ENCODE data around the gene UIMC1. TPM values are rescaled to one million over a fixed set of nuclear protein-coding genes. Genes with fewer than 3 reads are reported as not detected.

The UIMC1 gene
- total RNA-seq, 4 donors from 2014 or later, result 18.2 to 31.0 (median 29.2) TPM

DNA sequence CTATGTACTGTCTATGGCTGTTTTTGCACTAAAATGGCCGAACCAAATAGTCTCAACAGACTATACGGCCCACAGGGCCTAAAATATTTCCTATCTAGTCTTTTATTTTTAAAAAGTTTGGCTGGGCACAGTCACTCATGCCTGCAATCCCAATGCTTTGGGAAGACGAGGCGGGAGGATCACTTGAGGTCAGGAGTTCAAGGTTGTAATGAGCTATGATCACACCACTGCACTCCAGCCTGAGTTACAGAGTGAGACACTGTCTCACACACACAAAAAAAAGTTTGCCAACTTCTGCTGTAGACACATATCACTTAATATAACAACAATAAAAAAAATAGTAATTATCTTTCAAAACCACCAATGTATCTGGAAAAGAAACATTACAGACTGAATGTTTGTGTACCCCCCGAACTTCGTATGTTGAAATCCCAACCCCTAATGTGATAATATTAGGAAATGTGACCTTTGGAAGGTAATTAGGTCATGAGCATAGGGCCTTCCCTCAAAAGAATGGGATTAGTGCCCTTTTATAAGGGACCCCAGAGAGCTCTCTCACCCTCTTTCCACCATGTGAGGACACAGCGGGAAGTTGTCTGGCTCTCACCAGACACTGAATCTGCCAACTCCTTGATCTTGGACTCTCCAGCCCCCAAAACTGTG, 53.9 kb downstream of the UIMC1 start:
- intact Hi-C loops (cut with DNase I; ENCODE audit: low total_unique reads), result loop anchor here (10.0 kb wide), 1 partner anchor 288 kb away; no protein-coding TSS in a partner anchor
- no peak for DNase-seq (ENCODE audit: low spot score in 2 of 2)
- WGBS, 2 donors, result 92 to 94% methylated on average over 7 of the region's 7 CpGs
- no peak overlapping the region for H3K4me3 ChIP-seq (ENCODE audit: low read depth, poor library complexity, severe bottlenecking)
- TF ChIP-seq POLR2A (IDR thresholded peaks at IDR 0.05) (no peak), CTCF (IDR thresholded peaks at IDR 0.05) (no peak)

GRCh38 chr5:176948458-176948857, 58.1 kb downstream of the UIMC1 start:
- no peak for DNase-seq (ENCODE audit: low spot score in 2 of 2)
- WGBS, 2 donors, result 74 to 81% methylated on average over 1 of the region's 1 CpG
- intact Hi-C loops (cut with DNase I; ENCODE audit: low total_unique reads), result no loop called here
- TF ChIP-seq POLR2A (IDR thresholded peaks at IDR 0.05) (no peak), CTCF (IDR thresholded peaks at IDR 0.05) (no peak)
- no peak overlapping the region for H3K4me3 ChIP-seq (ENCODE audit: low read depth, poor library complexity, severe bottlenecking)

GRCh38 chr5:176947847-176948246, 58.7 kb downstream of the UIMC1 start:
- 85 to 89% methylated on average over 2 of the region's 2 CpGs for WGBS, 2 donors
- no peak for DNase-seq (ENCODE audit: low spot score in 2 of 2)
- no peak for TF ChIP-seq POLR2A (IDR thresholded peaks at IDR 0.05)
- TF ChIP-seq CTCF (IDR thresholded peaks at IDR 0.05), result no peak
- H3K4me3 ChIP-seq (ENCODE audit: low read depth, poor library complexity, severe bottlenecking), result no peak overlapping the region
- intact Hi-C loops (cut with DNase I; ENCODE audit: low total_unique reads), result no loop called here

DNA sequence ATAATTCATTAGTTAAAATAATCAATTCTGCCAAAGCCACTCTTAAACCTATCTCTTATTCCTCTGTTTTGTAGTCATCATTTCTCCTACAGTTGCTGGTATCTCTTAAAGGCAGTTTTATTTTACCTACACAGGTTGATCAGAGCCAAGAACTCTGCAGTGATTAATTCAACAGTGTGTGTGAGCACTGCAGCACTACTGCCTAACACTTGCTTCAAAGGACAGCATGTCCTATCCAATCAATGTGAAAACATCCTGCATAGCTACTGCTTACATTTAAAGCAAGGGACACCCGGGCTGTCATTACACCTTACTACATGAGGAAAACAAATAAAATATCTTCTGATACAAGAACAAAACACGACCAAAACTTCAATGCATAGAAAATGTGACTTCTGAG, 62.3 kb downstream of the UIMC1 start:
- intact Hi-C loops (cut with DNase I; ENCODE audit: low total_unique reads), result no loop called here
- 60 to 66% methylated on average over 2 of the region's 2 CpGs for WGBS, 2 donors
- no peak for TF ChIP-seq POLR2A (IDR thresholded peaks at IDR 0.05)
- TF ChIP-seq CTCF (IDR thresholded peaks at IDR 0.05), result no peak
- no peak overlapping the region for H3K4me3 ChIP-seq (ENCODE audit: low read depth, poor library complexity, severe bottlenecking)
- DNase-seq (ENCODE audit: low spot score in 2 of 2), result no peak

- H3K4me3 ChIP-seq (ENCODE audit: low read depth, poor library complexity, severe bottlenecking), result no peak overlapping the region
- TF ChIP-seq POLR2A (IDR thresholded peaks at IDR 0.05), result no peak
- no peak for TF ChIP-seq CTCF (IDR thresholded peaks at IDR 0.05)
- no peak for DNase-seq (ENCODE audit: low spot score in 2 of 2)
- intact Hi-C loops (cut with DNase I; ENCODE audit: low total_unique reads), result no loop called here
- WGBS, 2 donors, result 58 to 65% methylated on average over 1 of the region's 1 CpG
These were observed 62.8 kb downstream of the UIMC1 start for GRCh38 chr5:176943816-176944215.

DNA sequence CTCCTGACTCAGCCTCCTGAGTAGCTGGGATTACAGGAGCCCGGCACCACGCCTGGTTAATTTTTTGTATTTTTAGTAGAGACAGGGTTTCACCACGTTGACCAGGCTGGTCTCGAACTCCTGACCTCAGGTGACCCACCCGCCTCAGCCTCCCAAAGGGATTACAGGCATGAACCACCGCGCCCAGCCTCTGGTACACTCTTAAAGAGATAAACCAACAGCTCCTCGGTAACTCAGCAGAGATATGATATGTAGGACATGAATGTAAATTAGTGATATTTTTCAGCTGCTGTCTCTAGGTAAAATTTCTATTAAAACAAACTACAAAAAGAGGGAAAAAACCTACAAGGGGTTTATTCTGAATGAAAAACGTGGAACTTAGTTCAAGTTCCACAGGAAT, 64.6 kb downstream of the UIMC1 start:
- intact Hi-C loops (cut with DNase I; ENCODE audit: low total_unique reads), result no loop called here
- WGBS, 2 donors, result 81 to 85% methylated on average over 9 of the region's 9 CpGs
- no peak overlapping the region for H3K4me3 ChIP-seq (ENCODE audit: low read depth, poor library complexity, severe bottlenecking)
- no peak for TF ChIP-seq CTCF (IDR thresholded peaks at IDR 0.05)
- TF ChIP-seq POLR2A (IDR thresholded peaks at IDR 0.05), result no peak
- DNase-seq (ENCODE audit: low spot score in 2 of 2), result no peak

Measured in lower leg skin (tissue), 4 donors.